Memory B cell (primary cell): ENCODE data around the gene ABTB2.
"Not testable (repeated sequence)": the region's sequence is repeated elsewhere in the genome, so short reads cannot be mapped to it uniquely, and the experiment has no call there.

Source experiments
- ATAC-seq: fragments of 150-1000 bp; cut with Tn5 transposase; 2 replicates; pipeline ENCODE4 v1.10.0; 2021; ENCODE audit warnings: low read depth, mild to moderate bottlenecking, moderate library complexity
- DNase-seq, 2 donors: peaks; one replicate each; pipeline ENCODE4 v3.0.0; 2022; ENCODE audit warnings: low spot score in 2 of 2
- H3K27ac Mint-ChIP-seq: one replicate; pipeline ENCODE4 v1.8.0; 2022; ENCODE audit warnings: mild to moderate bottlenecking, moderate library complexity, mixed read lengths
- H3K27me3 Mint-ChIP-seq: one replicate; pipeline ENCODE4 v1.8.0; 2022; ENCODE audit warnings: mixed read lengths
- H3K36me3 Mint-ChIP-seq: one replicate; pipeline ENCODE4 v1.8.0; 2022; ENCODE audit warnings: mild to moderate bottlenecking, mixed read lengths
- H3K4me1 Mint-ChIP-seq: one replicate; pipeline ENCODE4 v1.8.0; 2022; ENCODE audit warnings: mixed read lengths
- H3K4me3 Mint-ChIP-seq: one replicate; pipeline ENCODE4 v1.8.0; 2022; ENCODE audit warnings: mild to moderate bottlenecking, moderate library complexity, mixed read lengths
- H3K9me3 Mint-ChIP-seq: one replicate; pipeline ENCODE4 v1.8.0; 2022; ENCODE audit warnings: mixed read lengths

The ABTB2 gene

DNA sequence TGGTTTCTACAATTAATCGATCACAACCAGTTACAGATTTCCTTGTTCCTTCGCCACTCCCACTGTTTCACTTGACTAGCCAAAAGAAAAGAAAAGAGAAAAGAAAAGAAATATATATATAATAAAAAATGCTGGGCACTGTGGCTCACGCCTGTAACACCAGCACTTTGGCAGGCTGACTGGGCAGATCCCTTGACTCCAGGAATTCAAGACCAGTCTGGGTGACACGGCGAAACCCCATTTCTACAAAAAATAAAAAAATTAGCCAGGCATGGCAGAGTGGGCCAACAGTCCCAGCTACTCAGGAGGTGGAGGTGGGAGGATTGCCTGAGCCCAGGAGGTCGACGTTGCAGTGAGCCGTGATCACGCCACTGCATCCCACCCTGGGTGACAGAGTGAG is 168.6 kb downstream of the ABTB2 start:
- no peaks in the 10 kb centered on the region for H3K27me3 Mint-ChIP-seq
- no peak for DNase-seq
- no peaks in the 10 kb centered on the region for H3K9me3 Mint-ChIP-seq
- H3K36me3 Mint-ChIP-seq, result no peaks in the 10 kb centered on the region
- no peak overlapping the region for H3K4me3 Mint-ChIP-seq
- H3K4me1 Mint-ChIP-seq, result no peaks in the 10 kb centered on the region
- H3K27ac Mint-ChIP-seq, result no peak overlapping the region
- ATAC-seq, result no peak

DNA sequence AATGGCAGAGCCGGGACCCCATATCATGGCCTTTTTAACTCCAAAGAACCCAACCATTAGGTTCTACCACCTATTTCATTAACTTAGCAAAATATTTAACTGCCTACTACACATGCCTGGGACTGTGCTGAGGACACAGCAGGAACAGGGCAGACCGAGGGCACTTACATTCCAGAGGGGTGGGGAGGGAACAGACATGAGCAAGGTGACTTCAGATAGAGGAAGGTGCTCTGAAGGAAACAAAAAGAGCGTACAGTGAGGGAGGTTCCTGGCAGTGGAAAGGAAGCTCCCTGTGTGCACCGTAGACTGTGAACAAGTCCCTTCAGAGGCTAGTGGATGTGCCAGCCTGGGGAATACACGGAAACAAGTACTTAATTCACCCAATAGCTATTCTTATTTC is 169.6 kb downstream of the ABTB2 start:
- no peaks in the 10 kb centered on the region for H3K36me3 Mint-ChIP-seq
- no peaks in the 10 kb centered on the region for H3K27me3 Mint-ChIP-seq
- no peaks in the 10 kb centered on the region for H3K9me3 Mint-ChIP-seq
- ATAC-seq (no peak), DNase-seq (no peak)
- H3K27ac Mint-ChIP-seq, result no peak overlapping the region
- H3K4me1 Mint-ChIP-seq, result no peaks in the 10 kb centered on the region
- no peak overlapping the region for H3K4me3 Mint-ChIP-seq

DNA sequence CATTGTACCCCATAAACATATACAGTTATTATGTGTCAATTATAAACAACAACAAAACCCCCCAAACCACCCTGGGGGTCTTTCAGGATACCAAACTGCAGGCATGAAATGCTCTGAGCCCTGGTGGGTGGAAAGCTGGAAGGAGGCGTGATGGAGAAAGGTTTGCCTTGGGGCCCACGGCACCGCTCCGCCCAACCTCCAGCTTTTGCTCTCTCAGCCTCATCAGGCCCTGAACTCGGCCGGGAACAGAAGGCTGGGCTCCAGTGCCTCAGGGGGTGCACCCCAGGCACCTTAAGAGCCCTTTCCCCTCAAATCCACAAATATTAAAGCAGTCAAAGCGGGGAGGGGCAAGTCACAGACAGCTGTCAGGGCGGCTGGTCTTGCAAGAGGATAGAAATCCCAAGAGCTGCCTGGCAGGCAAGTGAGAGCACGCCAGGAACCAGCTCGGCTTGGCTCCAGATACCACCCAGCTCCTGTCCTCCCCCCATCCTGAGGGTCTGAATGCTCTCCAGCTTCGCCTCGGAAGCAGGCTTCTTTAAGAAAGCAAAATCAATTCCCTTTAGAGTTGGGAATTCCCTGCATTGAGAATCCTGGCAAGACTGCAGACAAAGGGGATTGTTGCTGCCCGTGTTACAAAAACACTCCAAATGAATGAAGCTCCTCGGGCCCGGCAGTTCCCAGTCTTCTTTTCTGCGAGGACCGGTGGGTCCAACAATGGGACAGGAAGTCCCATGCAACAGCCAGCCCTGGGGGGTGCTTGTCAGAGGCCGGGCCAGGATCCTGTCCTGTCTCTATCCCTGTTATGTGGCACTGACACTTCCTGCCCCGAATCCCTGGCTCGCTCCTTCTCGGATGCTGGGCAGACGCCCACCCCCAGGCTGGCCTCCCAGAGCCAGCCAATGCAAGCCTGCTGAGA is 171.6 kb downstream of the ABTB2 start:
- Mint-ChIP-seq H3K36me3 (no peaks in the 10 kb centered on the region), H3K27ac (no peak overlapping the region), H3K4me3 (no peak overlapping the region), H3K4me1 (no peaks in the 10 kb centered on the region), H3K9me3 (no peaks in the 10 kb centered on the region), H3K27me3 (no peaks in the 10 kb centered on the region)
- no peak for DNase-seq
- no peak for ATAC-seq

DNA sequence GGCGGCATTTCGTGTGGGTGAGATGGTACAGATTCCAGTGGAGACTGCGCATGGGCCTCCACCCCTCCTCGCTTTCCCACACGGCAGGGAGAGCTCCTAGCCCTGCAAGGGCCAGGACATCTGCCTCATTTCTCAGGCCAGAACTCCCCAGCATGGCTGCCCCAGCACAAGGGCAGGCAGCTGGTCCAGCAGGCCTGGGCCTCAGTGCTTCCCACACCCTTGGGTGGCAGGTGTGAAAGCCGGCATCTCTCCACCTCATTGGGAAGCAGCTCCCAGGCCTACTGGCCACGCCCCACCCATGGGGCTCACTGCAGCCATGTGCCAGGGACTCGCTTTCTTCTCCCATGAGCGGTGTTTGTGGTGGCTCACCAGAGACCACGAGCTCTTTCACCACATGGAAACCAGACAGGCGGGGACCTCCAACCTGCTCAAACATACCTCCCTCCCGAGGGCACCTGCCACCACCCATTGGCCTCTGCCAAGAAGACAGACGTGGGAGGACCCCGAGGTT is 173.2 kb downstream of the ABTB2 start:
- Mint-ChIP-seq H3K36me3 (no peaks in the 10 kb centered on the region), H3K9me3 (no peaks in the 10 kb centered on the region), H3K4me1 (no peaks in the 10 kb centered on the region), H3K27me3 (no peaks in the 10 kb centered on the region), H3K27ac (no peak overlapping the region), H3K4me3 (no peak overlapping the region)
- ATAC-seq (no peak), DNase-seq (no peak)

DNA sequence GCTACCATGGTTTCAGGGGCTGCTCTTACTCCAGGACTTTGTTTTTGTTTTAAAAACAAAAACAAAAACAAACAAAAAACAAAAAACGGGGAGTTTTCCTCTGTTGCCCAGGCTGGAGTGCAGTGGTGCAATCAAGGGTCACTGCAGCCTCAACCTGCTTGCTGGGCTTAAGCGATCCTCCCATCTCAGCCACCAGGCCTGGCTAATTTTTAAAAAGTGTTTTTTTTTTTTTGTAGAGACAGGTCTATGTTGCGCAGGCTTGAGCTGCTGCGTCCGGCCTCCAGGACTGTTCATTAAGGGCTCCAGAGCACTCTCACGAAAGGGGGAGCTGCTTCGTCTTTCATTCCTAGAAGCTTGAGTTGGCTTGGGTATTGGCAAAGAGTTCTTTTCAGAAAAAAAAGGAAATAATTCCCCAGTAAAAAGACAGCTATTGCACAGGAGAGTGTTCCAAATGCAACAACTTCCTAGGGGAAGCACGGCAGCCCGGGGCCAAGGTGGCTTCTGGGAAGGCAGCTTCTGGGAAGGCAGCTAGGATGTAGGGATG is 173.9 kb downstream of the ABTB2 start:
- Mint-ChIP-seq H3K4me3 (no peak overlapping the region), H3K36me3 (no peaks in the 10 kb centered on the region), H3K9me3 (no peaks in the 10 kb centered on the region), H3K27me3 (no peaks in the 10 kb centered on the region), H3K27ac (no peak overlapping the region), H3K4me1 (no peaks in the 10 kb centered on the region)
- ATAC-seq (no peak), DNase-seq (no peak)

DNA sequence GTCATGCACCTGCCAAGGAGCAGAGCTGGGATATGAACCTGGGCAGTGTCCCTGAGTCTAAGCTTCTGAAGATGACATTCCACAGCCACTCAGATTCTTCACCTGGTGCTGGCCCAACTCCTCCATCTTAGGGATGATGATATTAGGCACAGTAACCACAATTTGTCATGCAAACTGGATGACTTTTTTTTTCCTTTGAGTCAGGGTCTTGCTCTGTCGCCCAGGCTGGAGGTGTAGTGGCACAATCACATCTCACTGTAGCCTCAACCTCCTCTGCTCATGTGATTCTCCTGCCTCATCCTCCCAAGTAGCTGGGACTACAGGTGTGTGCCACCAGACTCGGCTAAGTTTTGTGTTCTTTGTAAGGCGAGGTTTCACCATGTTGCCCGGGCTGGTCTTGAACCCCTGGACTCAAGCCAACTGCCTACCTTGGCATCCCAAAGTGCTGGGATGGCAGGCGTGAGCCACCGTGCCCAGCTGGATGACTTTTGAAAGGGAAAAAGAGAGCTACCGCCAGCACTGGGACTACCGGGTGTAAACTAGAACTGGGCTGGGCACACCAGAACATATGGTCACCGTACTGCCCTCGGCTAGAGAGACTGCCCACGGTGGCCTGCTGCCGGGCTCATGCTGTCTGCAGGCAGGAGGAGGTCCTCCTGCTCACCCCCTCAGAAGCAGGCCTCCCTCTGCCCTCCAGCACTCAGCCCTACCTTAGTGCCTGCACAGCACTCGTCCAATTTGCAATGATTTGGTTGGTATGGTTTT is 174.7 kb downstream of the ABTB2 start:
- H3K4me3 Mint-ChIP-seq, result no peak overlapping the region
- no peak for DNase-seq
- H3K36me3 Mint-ChIP-seq, result no peaks in the 10 kb centered on the region
- no peaks in the 10 kb centered on the region for H3K9me3 Mint-ChIP-seq
- H3K27me3 Mint-ChIP-seq, result no peaks in the 10 kb centered on the region
- ATAC-seq, result no peak
- no peak overlapping the region for H3K27ac Mint-ChIP-seq
- no peaks in the 10 kb centered on the region for H3K4me1 Mint-ChIP-seq

DNA sequence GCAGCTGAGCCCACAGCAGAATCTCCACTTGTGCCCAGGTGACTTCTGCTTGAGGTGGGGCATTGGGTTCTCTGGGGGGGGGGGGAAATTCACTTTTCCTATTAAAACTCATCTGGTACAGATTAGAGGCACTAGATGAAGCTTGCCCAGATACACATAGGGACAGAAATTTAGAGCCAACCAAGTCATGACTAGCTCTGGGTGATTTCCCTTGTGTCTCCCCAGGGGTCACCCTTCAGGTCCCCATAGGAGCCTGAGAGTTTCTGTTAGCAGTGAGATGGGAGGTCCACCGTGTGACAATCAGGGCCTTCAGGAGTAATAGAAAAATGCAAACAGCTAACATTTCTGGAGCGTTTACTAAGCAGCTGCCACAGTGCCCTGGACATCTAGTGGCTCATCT is 175.4 kb downstream of the ABTB2 start:
- Mint-ChIP-seq H3K27me3 (no peaks in the 10 kb centered on the region), H3K4me3 (no peak overlapping the region)

DNA sequence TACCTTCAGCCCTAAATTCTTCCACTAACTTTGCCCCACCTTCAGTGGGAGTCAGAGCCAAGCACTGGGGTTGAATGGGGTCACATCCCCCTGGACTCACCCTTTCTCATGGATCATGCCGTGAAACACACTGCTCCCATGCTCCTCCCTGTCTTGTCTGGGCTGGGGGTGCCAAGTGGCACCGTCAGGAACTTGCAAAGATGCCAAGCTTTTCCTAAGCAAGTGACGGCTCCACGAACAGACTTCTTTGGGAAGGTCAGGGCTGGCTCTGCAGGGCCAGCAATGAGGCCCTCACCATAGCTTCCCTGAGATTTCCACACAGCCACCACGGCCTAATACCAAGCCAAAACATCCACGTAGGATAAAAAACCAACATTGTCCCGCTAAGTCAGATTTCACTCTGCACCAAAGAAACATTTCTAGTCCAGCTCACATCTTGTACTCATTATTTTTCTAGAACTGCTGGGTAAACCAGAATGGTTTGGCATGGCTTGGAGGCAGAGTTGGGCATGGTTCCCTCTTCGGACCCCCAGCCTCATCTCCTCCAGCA is 175.9 kb downstream of the ABTB2 start:
- no peaks in the 10 kb centered on the region for H3K4me1 Mint-ChIP-seq
- no peak for DNase-seq
- ATAC-seq, result no peak
- no peaks in the 10 kb centered on the region for H3K27me3 Mint-ChIP-seq
- H3K36me3 Mint-ChIP-seq, result no peaks in the 10 kb centered on the region
- H3K9me3 Mint-ChIP-seq, result no peaks in the 10 kb centered on the region
- H3K27ac Mint-ChIP-seq, result no peak overlapping the region
- no peak overlapping the region for H3K4me3 Mint-ChIP-seq

More for the DNA sequence above, 175.4 kb downstream of the ABTB2 start:
- no peaks in the 10 kb centered on the region for H3K36me3 Mint-ChIP-seq
- ATAC-seq (no peak), DNase-seq (no peak)
- no peaks in the 10 kb centered on the region for H3K9me3 Mint-ChIP-seq
- no peaks in the 10 kb centered on the region for H3K4me1 Mint-ChIP-seq
- no peak overlapping the region for H3K27ac Mint-ChIP-seq

DNA sequence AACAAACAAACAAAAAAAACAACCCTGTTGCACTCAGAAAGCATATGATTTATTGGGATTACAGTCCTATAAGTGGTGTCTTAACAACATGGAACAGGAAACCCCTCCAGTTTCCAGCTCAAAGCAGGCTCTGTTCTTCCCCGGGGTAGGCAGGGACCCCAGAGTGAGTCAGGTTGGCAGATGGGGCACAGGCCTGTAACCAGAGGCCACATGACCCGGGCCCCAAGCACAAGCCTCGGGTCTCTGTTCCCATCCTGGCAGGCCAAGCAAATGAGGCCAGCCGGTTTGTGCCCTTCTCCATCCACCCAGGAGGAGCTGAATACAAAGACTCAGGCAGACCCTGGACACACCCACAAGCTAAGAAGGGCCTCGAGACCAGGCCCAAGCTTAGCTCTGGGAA is 176.6 kb downstream of the ABTB2 start:
- Mint-ChIP-seq H3K4me3 (no peak overlapping the region), H3K4me1 (no peaks in the 10 kb centered on the region), H3K27ac (no peak overlapping the region), H3K36me3 (no peaks in the 10 kb centered on the region), H3K27me3 (no peaks in the 10 kb centered on the region), H3K9me3 (no peaks in the 10 kb centered on the region)
- ATAC-seq (no peak), DNase-seq (no peak)

DNA sequence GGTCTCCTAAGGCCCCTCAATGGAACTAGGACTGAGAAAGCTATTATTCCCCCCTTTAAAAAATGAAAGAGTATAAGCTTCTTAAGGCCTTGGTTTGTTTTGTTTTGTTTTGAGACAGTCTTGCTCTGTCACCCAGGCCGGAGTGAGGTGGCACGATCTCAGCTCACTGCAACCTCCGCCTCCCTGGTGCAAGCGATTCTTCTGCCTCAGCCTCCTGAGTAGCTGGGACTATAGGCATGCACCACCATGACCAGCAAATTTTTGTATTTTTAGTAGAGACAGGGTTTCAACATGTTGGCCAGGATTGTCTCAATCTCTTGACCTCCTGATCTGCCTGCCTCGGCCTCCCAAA is 177.0 kb downstream of the ABTB2 start:
- H3K27ac Mint-ChIP-seq, result not testable (repeated sequence)

DNA sequence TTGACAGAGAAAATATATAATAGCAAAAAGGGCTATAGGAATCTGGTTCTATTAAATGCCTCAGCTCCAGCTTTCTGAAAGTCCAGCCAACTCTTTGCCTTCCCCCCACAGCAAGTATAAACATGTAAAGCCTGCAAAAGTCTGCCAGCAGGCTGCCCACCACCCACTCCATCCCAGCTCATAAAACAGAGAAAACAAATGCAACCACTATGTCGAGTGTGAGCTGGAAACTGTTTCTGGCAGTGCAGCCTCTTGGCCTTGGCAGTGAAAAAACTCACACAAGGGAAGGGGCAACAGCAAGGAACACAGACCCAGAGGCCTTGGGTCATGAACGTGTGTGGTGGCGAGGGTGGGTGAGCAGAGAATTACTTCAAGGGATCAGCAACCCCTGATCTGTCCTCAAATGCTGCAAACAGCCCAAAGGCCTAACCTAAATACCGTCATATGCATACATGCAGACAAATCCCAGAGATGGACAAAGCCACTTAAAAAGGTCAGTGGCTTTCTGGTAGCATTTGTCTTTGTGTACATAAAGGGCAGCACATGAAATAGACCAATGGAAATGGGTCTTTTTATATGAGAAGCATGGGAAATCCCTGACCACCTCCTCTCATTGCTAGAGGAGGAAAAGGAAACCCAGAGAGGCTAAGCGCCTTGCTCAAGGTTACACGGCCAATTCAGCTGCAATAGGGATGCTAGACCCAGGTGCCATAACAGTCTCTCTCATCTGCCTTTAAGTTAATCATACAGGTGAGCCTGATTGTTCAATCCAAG is 177.6 kb downstream of the ABTB2 start:
- ATAC-seq, result no peak
- Mint-ChIP-seq H3K4me3 (no peak overlapping the region), H3K36me3 (no peaks in the 10 kb centered on the region), H3K4me1 (no peaks in the 10 kb centered on the region), H3K27ac (no peak overlapping the region), H3K27me3 (no peaks in the 10 kb centered on the region), H3K9me3 (no peaks in the 10 kb centered on the region)
- DNase-seq, result no peak

More for the DNA sequence above, 177.0 kb downstream of the ABTB2 start:
- H3K27me3 Mint-ChIP-seq, H3K36me3 Mint-ChIP-seq, H3K4me3 Mint-ChIP-seq, DNase-seq, H3K4me1 Mint-ChIP-seq, ATAC-seq, H3K9me3 Mint-ChIP-seq: not testable (repeated sequence)

DNA sequence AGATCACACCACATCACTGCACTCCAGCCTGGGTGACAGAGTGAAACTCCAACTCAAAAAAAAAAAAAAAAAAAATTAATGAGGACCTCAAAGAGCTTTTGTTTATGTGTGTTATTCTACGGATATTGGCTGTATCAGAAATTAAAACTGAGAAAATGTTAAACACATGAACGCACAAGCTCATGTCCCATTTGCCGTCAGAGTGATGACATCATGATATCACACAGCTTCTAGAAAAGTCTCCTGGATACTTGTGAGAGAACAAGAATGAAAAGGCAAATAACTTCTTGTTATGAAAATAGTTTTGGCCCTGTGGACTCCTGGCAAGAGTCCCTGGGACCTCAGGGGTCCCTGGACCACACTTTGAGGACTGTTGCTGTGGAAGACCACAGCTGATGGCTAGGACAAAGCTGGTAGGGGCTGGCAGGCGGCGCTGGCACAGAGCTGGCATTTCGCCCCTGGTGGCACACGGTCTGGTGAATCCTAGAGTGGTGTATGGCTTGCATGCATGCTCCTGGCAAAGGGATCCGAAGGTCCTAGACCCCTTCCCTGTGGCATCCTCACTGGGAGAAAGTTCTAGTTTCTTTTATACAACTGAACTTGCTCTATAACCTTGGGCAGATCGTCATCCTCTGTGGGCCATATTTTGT is 178.7 kb downstream of the ABTB2 start:
- DNase-seq (no peak), ATAC-seq (no peak)
- H3K9me3 Mint-ChIP-seq, result no peaks in the 10 kb centered on the region
- H3K4me3 Mint-ChIP-seq, result no peak overlapping the region
- no peaks in the 10 kb centered on the region for H3K36me3 Mint-ChIP-seq
- H3K4me1 Mint-ChIP-seq, result no peaks in the 10 kb centered on the region
- H3K27me3 Mint-ChIP-seq, result no peaks in the 10 kb centered on the region
- no peak overlapping the region for H3K27ac Mint-ChIP-seq

DNA sequence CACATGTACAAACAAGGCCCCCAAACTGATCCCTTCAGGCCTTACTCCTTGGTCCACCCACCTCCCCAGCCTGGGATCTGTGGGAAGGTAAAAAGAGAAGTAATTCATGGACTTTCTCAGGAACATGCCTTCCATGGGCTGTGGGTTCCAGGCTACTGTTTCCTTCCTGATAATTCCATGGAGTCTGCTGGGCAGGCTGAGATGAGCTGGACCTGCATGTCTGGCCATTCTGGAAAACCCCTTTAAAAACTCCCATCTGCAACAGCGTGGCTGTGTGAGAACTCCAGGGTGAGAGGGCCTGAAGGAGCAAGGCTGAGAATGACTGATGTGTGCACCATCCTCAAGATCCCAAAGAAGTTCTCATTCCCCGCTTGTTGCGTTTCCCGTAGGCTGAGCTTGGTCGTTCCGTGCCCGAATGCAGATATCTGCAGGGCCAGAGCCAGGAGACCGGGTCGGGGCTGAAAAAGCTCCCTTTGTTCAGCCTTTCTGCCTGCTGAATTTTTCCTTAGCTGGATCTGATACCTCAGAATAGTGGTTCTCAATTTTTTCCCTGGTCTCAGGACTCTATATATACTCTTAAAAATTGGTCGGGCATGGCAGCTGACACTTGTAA is 179.5 kb downstream of the ABTB2 start:
- Mint-ChIP-seq H3K36me3 (no peaks in the 10 kb centered on the region), H3K9me3 (no peaks in the 10 kb centered on the region), H3K27me3 (no peaks in the 10 kb centered on the region), H3K27ac (no peak overlapping the region), H3K4me1 (no peaks in the 10 kb centered on the region), H3K4me3 (no peak overlapping the region)
- ATAC-seq (no peak), DNase-seq (no peak)
